Measurements from ENCODE around the gene NDRG3.

Gene NDRG3

GRCh38 chr20:36605399-36606157 lies 140.3 kb downstream of the NDRG3 start, which contains the start of gene RAB5IF:
Gene RAB5IF (plus strand): TSS chr20:36605779. CDS start chr20:36605952, 173 bp downstream.
- peak; percentile 98 for DNase-seq

GRCh38 chr20:36604952-36605398 lies 140.9 kb downstream of the NDRG3 start:
- DNase-seq: no peak

Data from fibroblast of skin of abdomen (primary cell).